Measurements from ENCODE around the gene RTTN.

Gene RTTN

GRCh38 chr18:70207181-70207580 is 1.7 kb upstream of the RTTN start:
- no peak for DNase-seq

GRCh38 chr18:70200286-70200685 is 5.2 kb downstream of the RTTN start:
- DNase-seq, result no peak

GRCh38 chr18:70197844-70198243 is 7.6 kb downstream of the RTTN start:
- no peak for DNase-seq

- no peak for DNase-seq
These were observed 8.5 kb downstream of the RTTN start for GRCh38 chr18:70197026-70197425.

- no peak for DNase-seq
These were observed 9.5 kb downstream of the RTTN start for GRCh38 chr18:70195852-70196434.

GRCh38 chr18:70195014-70195614 is 10.4 kb downstream of the RTTN start:
- no peak for DNase-seq

GRCh38 chr18:70194227-70194890 is 11.1 kb downstream of the RTTN start:
- peak; percentile 16 for DNase-seq

GRCh38 chr18:70190529-70190928 is 15.0 kb downstream of the RTTN start:
- DNase-seq, result no peak

- DNase-seq, result no peak
These were observed 17.4 kb downstream of the RTTN start for GRCh38 chr18:70188113-70188512.

- no peak for DNase-seq
These were observed 22.0 kb downstream of the RTTN start for GRCh38 chr18:70183441-70183840.

GRCh38 chr18:70182548-70182947 is 22.9 kb downstream of the RTTN start:
- no peak for DNase-seq

GRCh38 chr18:70181725-70182124 is 23.8 kb downstream of the RTTN start:
- DNase-seq, result no peak

- DNase-seq, result no peak
These were observed 24.5 kb downstream of the RTTN start for GRCh38 chr18:70181015-70181414.

GRCh38 chr18:70176537-70176936 is 28.9 kb downstream of the RTTN start:
- no peak for DNase-seq

- no peak for DNase-seq
These were observed 30.3 kb downstream of the RTTN start for GRCh38 chr18:70175216-70175615.

GRCh38 chr18:70172225-70172624 is 33.3 kb downstream of the RTTN start:
- DNase-seq, result no peak

GRCh38 chr18:70169747-70170146 is 35.7 kb downstream of the RTTN start:
- DNase-seq, result no peak

GRCh38 chr18:70166668-70167067 is 38.8 kb downstream of the RTTN start:
- no peak for DNase-seq

- DNase-seq, result no peak
These were observed 39.6 kb downstream of the RTTN start for GRCh38 chr18:70165936-70166335.

GRCh38 chr18:70160073-70160678 is 45.3 kb downstream of the RTTN start:
- no peak for DNase-seq

- DNase-seq, result no peak
These were observed 46.3 kb downstream of the RTTN start for GRCh38 chr18:70158992-70159717.

- no peak for DNase-seq
These were observed 48.6 kb downstream of the RTTN start for GRCh38 chr18:70156886-70157285.

GRCh38 chr18:70154591-70155194 is 50.8 kb downstream of the RTTN start:
- no peak for DNase-seq
